ENCODE measurements around the gene LILRB5. TPM values are rescaled to one million over a fixed set of nuclear protein-coding genes. Genes with fewer than 3 reads are reported as not detected.
"Not testable (repeated sequence)": the region's sequence is repeated elsewhere in the genome, so short reads cannot be mapped to it uniquely, and the experiment has no call there.

Gene LILRB5
- total RNA-seq, 1 experiment from 2014 or later = not detected

DNA sequence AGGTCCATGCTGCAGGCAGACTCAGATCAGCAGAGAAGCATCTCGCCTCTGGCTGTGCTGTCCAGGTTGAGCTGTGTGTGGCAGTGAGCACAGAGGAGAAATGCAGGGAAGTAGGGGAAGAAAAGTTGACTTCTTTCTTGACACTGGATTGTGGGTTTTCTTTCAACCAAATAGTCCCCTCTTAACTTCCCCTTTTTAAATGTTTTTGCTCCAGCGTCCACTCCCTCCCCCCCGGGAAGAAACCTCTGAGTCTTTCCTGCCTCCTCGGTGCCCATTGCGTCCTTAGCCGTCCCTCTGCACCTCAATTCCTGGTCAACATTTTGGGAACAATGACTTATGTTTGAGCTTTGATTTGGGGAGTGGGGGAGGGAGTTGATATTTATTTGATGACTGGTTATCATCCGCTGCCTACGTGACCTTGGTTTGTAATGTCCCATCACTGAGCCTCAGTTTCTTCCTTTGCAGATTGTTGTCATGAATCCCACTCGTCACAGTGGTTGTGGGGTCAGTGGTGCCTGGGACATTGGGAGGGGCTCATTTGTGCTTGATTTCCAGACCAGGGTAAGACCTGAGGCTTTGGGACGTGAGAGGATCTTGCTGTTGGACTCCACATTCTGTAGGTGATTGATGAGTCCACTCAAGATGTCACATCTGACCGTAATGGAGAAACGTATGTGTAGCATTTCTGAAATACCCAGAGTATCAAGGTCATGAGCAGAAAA, 24.1 kb upstream of the LILRB5 start, which contains the start of gene LILRB2:
Gene LILRB2 (minus strand): TSS at position 104 of the 722 bp plus-strand sequence. CDS start 614 bp downstream, outside the sequence.
- no peaks in the 10 kb centered on the region for H3K9me3 ChIP-seq (ENCODE audit: control insufficient read depth in 1 of 2, insufficient read depth in 1 of 2, low read depth in 1 of 2, low read length in 2 of 2)
- H3K9ac ChIP-seq (ENCODE audit: low read length) = no peak within 1 kb of the TSS
- no peak within 1 kb of the TSS for H3K4me3 ChIP-seq (replicated peaks in 1 of 2; ENCODE audit: low read depth in 1 of 2, low read length in 2 of 2)
- TF ChIP-seq CEBPB (IDR thresholded peaks at IDR 0.05; ENCODE audit: low read depth) (no peak), EGR1 (IDR thresholded peaks at IDR 0.05; ENCODE audit: low read depth) (no peak), ZNF274 (IDR thresholded peaks at IDR 0.05; ENCODE audit: low read depth, low read length) (no peak), FOSL1 (IDR thresholded peaks at IDR 0.05; ENCODE audit: low read depth) (no peak), SP1 (IDR thresholded peaks at IDR 0.05; ENCODE audit: low read depth) (no peak), RAD21 (IDR thresholded peaks at IDR 0.05; ENCODE audit: low read depth) (no peak)
- peaks cover 31% of the 10 kb centered on the region; the same call in 1 of the 2 replicates for H3K27me3 ChIP-seq (ENCODE audit: insufficient read depth, low read length)
- H3K4me2 ChIP-seq (ENCODE audit: low read length) = no peak within 1 kb of the TSS
- no peaks in the 10 kb centered on the region for H3K4me1 ChIP-seq (ENCODE audit: control insufficient read depth in 1 of 2, insufficient read depth in 2 of 2, low read length in 2 of 2)
- H3K9me2 ChIP-seq (ENCODE audit: insufficient read depth) = no peaks in the 10 kb centered on the region
- H4K20me1 ChIP-seq (ENCODE audit: insufficient read depth) = no peaks in the 10 kb centered on the region
- ChIA-PET POLR2A (no interaction called here), CTCF (no interaction called here), RAD21 (ENCODE audit: low non-redundant PET in 1 of 2, low total read pairs in 2 of 2, uncharacterized antibody in 2 of 2, unreplicated experiment in 2 of 2) (no interaction called here)
- no peaks in the 10 kb centered on the region for H3K36me3 ChIP-seq (ENCODE audit: control insufficient read depth in 1 of 2, insufficient read depth in 2 of 2, low read length in 2 of 2)
- H2AFZ ChIP-seq (ENCODE audit: low read depth, low read length, poor library complexity, severe bottlenecking) = no peak within 1 kb of the TSS
- no TSS peak for BruUV-seq (replicated peaks)
- no peak for DNase-seq (ENCODE audit: low read depth, low spot score)
- ATAC-seq = no peak
- H3K79me2 ChIP-seq (ENCODE audit: insufficient read depth, low read length) = no peaks in the 10 kb centered on the region
- intact Hi-C loops (cut with micrococcal nuclease) = no loop called here
- H3K27ac ChIP-seq (ENCODE audit: low read depth, low read length) = no peak within 1 kb of the TSS

DNA sequence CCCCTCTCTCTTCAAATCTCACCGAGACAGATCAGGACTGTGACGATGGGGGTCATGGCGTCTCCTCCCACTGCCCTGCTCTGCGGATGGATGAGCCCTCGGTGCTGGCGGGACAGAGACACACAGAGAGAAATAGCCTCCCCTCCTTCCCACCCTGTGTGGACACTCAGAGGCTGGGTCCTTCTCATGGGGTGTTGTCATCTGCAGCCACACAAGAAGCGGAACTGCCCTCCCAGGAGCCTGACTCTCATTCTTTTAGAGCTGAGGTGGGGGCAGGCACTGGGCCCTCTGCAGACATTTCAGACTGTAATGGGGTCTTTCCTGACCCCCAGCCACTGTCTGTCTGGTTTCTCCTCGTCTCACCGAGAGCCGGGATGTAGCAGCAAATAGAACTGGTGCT, 23.4 kb upstream of the LILRB5 start:
- RAD21 ChIA-PET (ENCODE audit: low non-redundant PET in 1 of 2, low total read pairs in 2 of 2, uncharacterized antibody in 2 of 2, unreplicated experiment in 2 of 2); H3K4me1 ChIP-seq (ENCODE audit: control insufficient read depth in 1 of 2, insufficient read depth in 2 of 2, low read length in 2 of 2); H3K4me2 ChIP-seq (ENCODE audit: low read length); H3K27ac ChIP-seq (ENCODE audit: low read depth, low read length); intact Hi-C loops (cut with micrococcal nuclease); H2AFZ ChIP-seq (ENCODE audit: low read depth, low read length, poor library complexity, severe bottlenecking); H3K36me3 ChIP-seq (ENCODE audit: control insufficient read depth in 1 of 2, insufficient read depth in 2 of 2, low read length in 2 of 2); H3K79me2 ChIP-seq (ENCODE audit: insufficient read depth, low read length); DNase-seq (ENCODE audit: low read depth, low spot score); H4K20me1 ChIP-seq (ENCODE audit: insufficient read depth); H3K9ac ChIP-seq (ENCODE audit: low read length); POLR2A ChIA-PET; H3K9me2 ChIP-seq (ENCODE audit: insufficient read depth); H3K4me3 ChIP-seq (replicated peaks in 1 of 2; ENCODE audit: low read depth in 1 of 2, low read length in 2 of 2); H3K9me3 ChIP-seq (ENCODE audit: control insufficient read depth in 1 of 2, insufficient read depth in 1 of 2, low read depth in 1 of 2, low read length in 2 of 2); BruUV-seq (replicated peaks); ATAC-seq: not testable (repeated sequence)
- H3K27me3 ChIP-seq (ENCODE audit: insufficient read depth, low read length) = peaks cover 31% of the 10 kb centered on the region; the same call in 1 of the 2 replicates
- CTCF ChIA-PET = interaction anchor here (0.7 kb wide), 1 partner anchor 14 kb away, joined by 3 read pairs; no protein-coding TSS in a partner anchor

DNA sequence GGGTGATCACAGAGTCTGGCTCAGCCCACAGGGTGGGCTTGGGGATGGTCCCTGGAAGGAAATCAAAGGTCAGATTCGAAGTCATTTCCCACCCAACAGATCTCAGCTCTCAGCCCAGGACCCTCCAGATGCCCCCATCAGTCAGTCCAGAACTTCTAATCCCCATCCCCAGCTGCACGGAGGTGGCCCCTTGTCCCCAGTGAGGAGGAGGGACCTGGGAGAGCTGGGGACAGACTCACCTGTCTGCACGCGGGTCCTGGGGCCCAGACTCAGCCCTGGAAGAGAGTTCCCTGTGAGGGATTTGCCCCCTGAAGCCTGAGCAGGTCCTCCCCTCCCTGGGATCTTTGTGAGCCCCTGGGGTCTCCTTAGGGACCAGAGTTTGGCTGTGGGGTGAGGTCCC, 23.0 kb upstream of the LILRB5 start:
- RAD21 ChIA-PET (ENCODE audit: low non-redundant PET in 1 of 2, low total read pairs in 2 of 2, uncharacterized antibody in 2 of 2, unreplicated experiment in 2 of 2); H3K27ac ChIP-seq (ENCODE audit: low read depth, low read length); BruUV-seq (replicated peaks); H3K4me1 ChIP-seq (ENCODE audit: control insufficient read depth in 1 of 2, insufficient read depth in 2 of 2, low read length in 2 of 2); POLR2A ChIA-PET; H3K36me3 ChIP-seq (ENCODE audit: control insufficient read depth in 1 of 2, insufficient read depth in 2 of 2, low read length in 2 of 2); ATAC-seq; H2AFZ ChIP-seq (ENCODE audit: low read depth, low read length, poor library complexity, severe bottlenecking); DNase-seq (ENCODE audit: low read depth, low spot score); H3K4me2 ChIP-seq (ENCODE audit: low read length); H3K79me2 ChIP-seq (ENCODE audit: insufficient read depth, low read length); intact Hi-C loops (cut with micrococcal nuclease); H3K4me3 ChIP-seq (replicated peaks in 1 of 2; ENCODE audit: low read depth in 1 of 2, low read length in 2 of 2); H4K20me1 ChIP-seq (ENCODE audit: insufficient read depth); H3K9me2 ChIP-seq (ENCODE audit: insufficient read depth); H3K9me3 ChIP-seq (ENCODE audit: control insufficient read depth in 1 of 2, insufficient read depth in 1 of 2, low read depth in 1 of 2, low read length in 2 of 2); H3K9ac ChIP-seq (ENCODE audit: low read length): not testable (repeated sequence)
- H3K27me3 ChIP-seq (ENCODE audit: insufficient read depth, low read length) = peaks cover 31% of the 10 kb centered on the region; the same call in 1 of the 2 replicates
- CTCF ChIA-PET = interaction anchor here (0.7 kb wide), 1 partner anchor 14 kb away, joined by 3 read pairs; no protein-coding TSS in a partner anchor

Data from HCT116 (cell line).